OCI-LY3 (cell line): ENCODE results near the gene ZNF573.
"Not testable (repeated sequence)": the region's sequence is repeated elsewhere in the genome, so short reads cannot be mapped to it uniquely, and the experiment has no call there.

ENCODE experiments used
- H2AFZ ChIP-seq: fragments of 200-600, 300-600 bp; shearing (Covaris generic); 2 replicates; pipeline ENCODE4 v1.6.0; 2014; ENCODE audit warnings: antibody characterized with exemption, low read depth, low read length
- H3K27ac ChIP-seq: fragments of 200-600, 300-600 bp; sonication (generic); 2 replicates; pipeline ENCODE4 v1.5.1; 2014; ENCODE audit warnings: mild to moderate bottlenecking, low read length, moderate library complexity, mixed read lengths
- H3K27me3 ChIP-seq: fragments of 200-600, 300-600 bp; sonication (generic); 2 replicates; pipeline ENCODE4 v1.6.1; 2014; ENCODE audit warnings: low read depth, low read length, mixed read lengths
- H3K36me3 ChIP-seq: fragments of 200-600, 300-600 bp; sonication (generic); replicated peaks from 2 replicates; pipeline ENCODE3; 2014; ENCODE audit warnings: low read depth, low read length, mixed read lengths
- H3K4me1 ChIP-seq: fragments of 300-600, 200-600 bp; sonication (generic); 2 replicates; pipeline ENCODE4 v1.6.1; 2014; ENCODE audit warnings: low read length, mixed read lengths
- H3K4me2 ChIP-seq: fragments of 200-600, 300-600 bp; sonication (generic); 2 replicates; pipeline ENCODE4 v1.6.1; 2014; ENCODE audit warnings: low read length, mixed read lengths
- H3K4me3 ChIP-seq: fragments of 300-600, 200-600 bp; sonication (generic); 2 replicates; pipeline ENCODE4 v1.5.1; 2014; ENCODE audit warnings: antibody characterized with exemption, mild to moderate bottlenecking, low read length, moderate library complexity
- H3K79me2 ChIP-seq: fragments of 300-600, 200-600 bp; shearing (Covaris generic); 2 replicates; pipeline ENCODE4 v1.6.1; 2014; ENCODE audit warnings: mild to moderate bottlenecking, low read length, mixed read lengths
- H3K9ac ChIP-seq: fragments of 300-600, 200-600 bp; shearing (Covaris generic); 2 replicates; pipeline ENCODE4 v1.6.0; 2014; ENCODE audit warnings: mild to moderate bottlenecking, low read length, moderate library complexity
- H3K9me3 ChIP-seq: fragments of 200-600, 300-600 bp; shearing (Covaris generic); 2 replicates; pipeline ENCODE4 v1.6.1; 2014; ENCODE audit warnings: low read length, mixed read lengths; ENCODE audit not compliant: insufficient read depth
- H4K20me1 ChIP-seq: fragments of 200-600, 300-600 bp; sonication (generic); 2 replicates; pipeline ENCODE4 v1.6.1; 2016; ENCODE audit warnings: low read length, mixed read lengths; ENCODE audit not compliant: insufficient read depth
- EZH2phosphoT487 ChIP-seq: fragments of 200-600 bp; shearing (Covaris generic); IDR thresholded peaks from 2 replicates; pipeline ENCODE4 v1.6.1; 2018; ENCODE audit warnings: antibody characterized with exemption, mixed run types, low read depth
- TF ChIP-seq, protein P1 (sequence below): fragments of 200-600, 300-600 bp; sonication (generic); IDR thresholded peaks from 2 replicates; pipeline ENCODE4 v1.5.1; 2014; ENCODE audit warnings: antibody characterized with exemption, low read length, low read depth

ZNF573 gene

GRCh38 chr19:37770985-37771384, 8.4 kb downstream of the ZNF573 start:
- Histone ChIP-seq H3K9me3 (no peaks in the 10 kb centered on the region), H3K27ac (no peak overlapping the region), H4K20me1 (no peaks in the 10 kb centered on the region), H3K79me2 (no peaks in the 10 kb centered on the region), H3K36me3 (peaks cover 60% of the 10 kb centered on the region), H3K4me2 (no peak overlapping the region), H3K9ac (no peak overlapping the region), H3K27me3 (no peaks in the 10 kb centered on the region), H3K4me1 (no peaks in the 10 kb centered on the region), H2AFZ (no peak overlapping the region), H3K4me3 (no peak overlapping the region)
- TF ChIP-seq EZH2phosphoT487, result no peak
- TF ChIP-seq, protein P1, sequence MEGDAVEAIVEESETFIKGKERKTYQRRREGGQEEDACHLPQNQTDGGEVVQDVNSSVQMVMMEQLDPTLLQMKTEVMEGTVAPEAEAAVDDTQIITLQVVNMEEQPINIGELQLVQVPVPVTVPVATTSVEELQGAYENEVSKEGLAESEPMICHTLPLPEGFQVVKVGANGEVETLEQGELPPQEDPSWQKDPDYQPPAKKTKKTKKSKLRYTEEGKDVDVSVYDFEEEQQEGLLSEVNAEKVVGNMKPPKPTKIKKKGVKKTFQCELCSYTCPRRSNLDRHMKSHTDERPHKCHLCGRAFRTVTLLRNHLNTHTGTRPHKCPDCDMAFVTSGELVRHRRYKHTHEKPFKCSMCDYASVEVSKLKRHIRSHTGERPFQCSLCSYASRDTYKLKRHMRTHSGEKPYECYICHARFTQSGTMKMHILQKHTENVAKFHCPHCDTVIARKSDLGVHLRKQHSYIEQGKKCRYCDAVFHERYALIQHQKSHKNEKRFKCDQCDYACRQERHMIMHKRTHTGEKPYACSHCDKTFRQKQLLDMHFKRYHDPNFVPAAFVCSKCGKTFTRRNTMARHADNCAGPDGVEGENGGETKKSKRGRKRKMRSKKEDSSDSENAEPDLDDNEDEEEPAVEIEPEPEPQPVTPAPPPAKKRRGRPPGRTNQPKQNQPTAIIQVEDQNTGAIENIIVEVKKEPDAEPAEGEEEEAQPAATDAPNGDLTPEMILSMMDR, result no peak

DNA sequence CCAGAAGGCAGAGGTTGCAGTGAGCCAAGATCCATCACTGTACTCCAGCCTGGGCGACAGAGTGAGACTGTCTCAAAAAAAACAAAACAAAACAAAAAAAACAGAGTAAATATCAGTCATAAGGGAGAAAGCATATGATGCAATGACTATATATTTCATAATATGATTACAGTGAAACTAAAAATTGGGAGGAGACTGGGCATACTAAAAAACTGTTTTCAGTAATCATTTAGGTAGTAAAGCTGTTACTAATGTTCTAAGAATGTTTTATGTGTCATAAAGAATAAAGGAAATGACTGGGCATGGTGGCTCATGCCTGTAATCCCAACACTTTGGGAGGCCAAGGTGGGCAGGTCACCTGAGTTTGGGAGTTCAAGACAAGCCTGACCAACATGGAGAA, 15.9 kb downstream of the ZNF573 start:
- Histone ChIP-seq H3K9me3 (no peaks in the 10 kb centered on the region), H3K4me1 (no peaks in the 10 kb centered on the region), H3K4me2 (no peak overlapping the region), H3K27me3 (no peaks in the 10 kb centered on the region), H3K9ac (no peak overlapping the region), H3K4me3 (no peak overlapping the region), H3K79me2 (no peaks in the 10 kb centered on the region), H4K20me1 (no peaks in the 10 kb centered on the region), H3K27ac (no peak overlapping the region), H2AFZ (no peak overlapping the region), H3K36me3 (peaks cover 36% of the 10 kb centered on the region)
- TF ChIP-seq EZH2phosphoT487, result no peak
- TF ChIP-seq, protein P1, result no peak

DNA sequence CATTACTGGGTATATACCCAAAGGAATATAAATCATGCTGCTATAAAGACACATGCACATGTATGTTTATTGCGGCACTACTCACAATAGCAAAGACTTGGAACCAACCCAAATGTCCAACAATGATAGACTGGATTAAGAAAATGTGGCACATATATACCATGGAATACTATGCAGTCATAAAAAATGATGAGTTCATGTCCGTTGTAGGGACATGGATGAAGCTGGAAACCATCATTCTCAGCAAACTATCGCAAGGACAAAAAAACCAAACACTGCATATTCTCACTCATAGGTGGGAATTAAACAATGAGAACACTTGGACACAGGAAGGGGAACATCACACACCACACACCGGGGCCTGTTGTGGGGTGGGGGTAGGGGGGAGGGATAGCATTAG, 21.7 kb downstream of the ZNF573 start:
- H3K4me3 ChIP-seq, H3K79me2 ChIP-seq, H3K4me1 ChIP-seq, H4K20me1 ChIP-seq, H3K9ac ChIP-seq, H3K9me3 ChIP-seq, H3K4me2 ChIP-seq, H3K27me3 ChIP-seq, H2AFZ ChIP-seq, H3K27ac ChIP-seq: not testable (repeated sequence)
- H3K36me3 ChIP-seq, result peaks cover 21% of the 10 kb centered on the region

- no peak overlapping the region for H2AFZ ChIP-seq
- no peaks in the 10 kb centered on the region for H4K20me1 ChIP-seq
- no peak for TF ChIP-seq EZH2phosphoT487
- TF ChIP-seq, protein P1, result no peak
- H3K9ac ChIP-seq, result no peak overlapping the region
- H3K27ac ChIP-seq, result no peak overlapping the region
- H3K4me3 ChIP-seq, result no peak overlapping the region
- H3K4me2 ChIP-seq, result no peak overlapping the region
- no peaks in the 10 kb centered on the region for H3K4me1 ChIP-seq
- peaks cover 50% of the 10 kb centered on the region for H3K36me3 ChIP-seq
- peaks cover 38% of the 10 kb centered on the region for H3K9me3 ChIP-seq
- H3K27me3 ChIP-seq, result no peaks in the 10 kb centered on the region
- H3K79me2 ChIP-seq, result no peaks in the 10 kb centered on the region
These were observed 41.0 kb downstream of the ZNF573 start for GRCh38 chr19:37738371-37738770.

DNA sequence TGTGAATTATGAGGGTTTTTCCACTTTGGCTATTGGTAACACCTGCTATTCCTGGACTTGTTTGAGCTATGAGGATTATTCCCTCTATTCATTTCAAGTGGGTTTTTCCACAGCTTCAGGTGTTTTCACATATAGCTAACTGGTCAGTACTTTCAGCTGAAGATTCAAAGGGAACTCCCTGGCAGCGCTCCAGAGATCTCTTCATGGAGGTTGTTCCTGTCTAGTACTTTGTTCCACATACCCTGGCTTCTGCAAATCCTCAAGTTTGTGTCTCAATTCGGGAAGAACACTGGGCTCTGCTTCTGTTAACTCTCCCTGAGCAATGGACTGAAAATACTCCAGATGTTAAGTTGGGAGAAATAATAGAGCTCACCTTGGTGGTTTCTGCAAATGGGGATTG, 54.2 kb downstream of the ZNF573 start:
- Histone ChIP-seq H3K79me2 (no peaks in the 10 kb centered on the region), H2AFZ (no peak overlapping the region), H3K9ac (no peak overlapping the region), H4K20me1 (no peaks in the 10 kb centered on the region), H3K4me2 (no peak overlapping the region), H3K27ac (no peak overlapping the region), H3K4me1 (no peaks in the 10 kb centered on the region), H3K36me3 (peaks cover 2% of the 10 kb centered on the region), H3K9me3 (no peaks in the 10 kb centered on the region), H3K27me3 (no peaks in the 10 kb centered on the region), H3K4me3 (no peak overlapping the region)
- TF ChIP-seq EZH2phosphoT487, result no peak
- TF ChIP-seq, protein P1, result no peak
